OCI-LY7 (cell line): ENCODE data around the gene LRBA.

Experiments used
- EZH2phosphoT487 ChIP-seq: fragments of 200-600 bp; sonication (generic); IDR thresholded peaks from 2 replicates; pipeline ENCODE4 v1.6.1; 2018; ENCODE audit warnings: low read depth, borderline replicate concordance, mild to moderate bottlenecking, mixed run types, antibody characterized with exemption, low read length, moderate library complexity, mixed read lengths
- TF ChIP-seq, protein P1 (sequence below): fragments of 200-600 bp; sonication (generic); conservative IDR thresholded peaks from 2 replicates; pipeline ENCODE4 v1.5.1; 2014; ENCODE audit warnings: mild to moderate bottlenecking, antibody characterized with exemption, low read length, moderate library complexity, mixed read lengths

DNA sequence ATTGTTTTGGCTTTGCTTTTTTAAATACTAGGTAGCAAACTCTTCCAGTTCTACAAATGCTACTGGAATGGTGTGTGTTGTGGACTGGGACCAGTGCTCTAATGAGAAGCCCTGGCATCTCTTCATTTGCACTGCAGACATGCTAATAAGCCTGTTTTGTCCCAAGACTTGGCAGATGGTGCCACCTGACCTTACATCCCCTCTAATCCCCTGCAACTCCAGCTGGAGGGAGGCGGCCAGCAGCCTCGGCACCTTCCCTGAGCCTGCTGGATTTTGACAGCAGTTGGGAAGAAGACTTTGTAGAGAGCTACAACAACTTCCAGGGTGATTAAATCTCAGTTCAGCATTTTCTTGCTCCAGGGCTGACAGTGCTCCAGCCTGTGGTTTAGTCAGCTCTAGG lies 736.9 kb downstream of the LRBA start:
- TF ChIP-seq, protein P1, sequence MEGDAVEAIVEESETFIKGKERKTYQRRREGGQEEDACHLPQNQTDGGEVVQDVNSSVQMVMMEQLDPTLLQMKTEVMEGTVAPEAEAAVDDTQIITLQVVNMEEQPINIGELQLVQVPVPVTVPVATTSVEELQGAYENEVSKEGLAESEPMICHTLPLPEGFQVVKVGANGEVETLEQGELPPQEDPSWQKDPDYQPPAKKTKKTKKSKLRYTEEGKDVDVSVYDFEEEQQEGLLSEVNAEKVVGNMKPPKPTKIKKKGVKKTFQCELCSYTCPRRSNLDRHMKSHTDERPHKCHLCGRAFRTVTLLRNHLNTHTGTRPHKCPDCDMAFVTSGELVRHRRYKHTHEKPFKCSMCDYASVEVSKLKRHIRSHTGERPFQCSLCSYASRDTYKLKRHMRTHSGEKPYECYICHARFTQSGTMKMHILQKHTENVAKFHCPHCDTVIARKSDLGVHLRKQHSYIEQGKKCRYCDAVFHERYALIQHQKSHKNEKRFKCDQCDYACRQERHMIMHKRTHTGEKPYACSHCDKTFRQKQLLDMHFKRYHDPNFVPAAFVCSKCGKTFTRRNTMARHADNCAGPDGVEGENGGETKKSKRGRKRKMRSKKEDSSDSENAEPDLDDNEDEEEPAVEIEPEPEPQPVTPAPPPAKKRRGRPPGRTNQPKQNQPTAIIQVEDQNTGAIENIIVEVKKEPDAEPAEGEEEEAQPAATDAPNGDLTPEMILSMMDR, result no peak
- no peak for TF ChIP-seq EZH2phosphoT487
